ENCODE data around the gene RTN4RL2. TPM values are rescaled to one million over a fixed set of nuclear protein-coding genes. Genes with fewer than 3 reads are reported as not detected.

The RTN4RL2 gene
- total RNA-seq, 1 donor from 2014 or later: 2.0 TPM

DNA sequence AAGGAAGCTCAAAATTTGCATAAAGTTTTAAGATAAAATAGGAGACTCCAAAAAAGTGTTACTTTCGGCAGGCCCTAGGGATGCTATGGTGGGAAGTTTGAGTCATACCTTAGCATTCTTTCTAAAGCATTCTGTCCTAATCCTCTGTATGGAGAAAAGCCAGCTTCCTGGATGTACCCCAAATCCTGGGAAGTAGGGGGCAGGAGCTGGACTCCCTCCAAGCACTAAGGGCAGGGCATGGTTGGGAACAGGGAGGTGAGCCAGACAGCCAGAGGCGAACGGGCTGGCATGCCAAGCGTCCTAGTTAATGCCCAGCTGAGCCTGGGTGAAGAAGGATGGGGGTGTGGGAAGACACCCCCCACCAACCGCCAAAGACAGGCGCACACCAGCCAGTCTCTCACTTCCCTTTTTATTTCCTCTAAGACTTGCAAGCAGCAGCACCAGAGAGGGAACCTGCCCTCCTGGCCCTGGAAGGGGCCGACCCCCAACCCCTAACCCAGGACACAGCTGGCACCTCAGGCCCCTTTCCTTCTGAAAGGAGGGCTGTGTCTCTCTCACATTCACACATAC lies 23.9 kb downstream of the RTN4RL2 start:
- DNase-seq (ENCODE audit: extremely low spot score in 2 of 2): no peak

DNA sequence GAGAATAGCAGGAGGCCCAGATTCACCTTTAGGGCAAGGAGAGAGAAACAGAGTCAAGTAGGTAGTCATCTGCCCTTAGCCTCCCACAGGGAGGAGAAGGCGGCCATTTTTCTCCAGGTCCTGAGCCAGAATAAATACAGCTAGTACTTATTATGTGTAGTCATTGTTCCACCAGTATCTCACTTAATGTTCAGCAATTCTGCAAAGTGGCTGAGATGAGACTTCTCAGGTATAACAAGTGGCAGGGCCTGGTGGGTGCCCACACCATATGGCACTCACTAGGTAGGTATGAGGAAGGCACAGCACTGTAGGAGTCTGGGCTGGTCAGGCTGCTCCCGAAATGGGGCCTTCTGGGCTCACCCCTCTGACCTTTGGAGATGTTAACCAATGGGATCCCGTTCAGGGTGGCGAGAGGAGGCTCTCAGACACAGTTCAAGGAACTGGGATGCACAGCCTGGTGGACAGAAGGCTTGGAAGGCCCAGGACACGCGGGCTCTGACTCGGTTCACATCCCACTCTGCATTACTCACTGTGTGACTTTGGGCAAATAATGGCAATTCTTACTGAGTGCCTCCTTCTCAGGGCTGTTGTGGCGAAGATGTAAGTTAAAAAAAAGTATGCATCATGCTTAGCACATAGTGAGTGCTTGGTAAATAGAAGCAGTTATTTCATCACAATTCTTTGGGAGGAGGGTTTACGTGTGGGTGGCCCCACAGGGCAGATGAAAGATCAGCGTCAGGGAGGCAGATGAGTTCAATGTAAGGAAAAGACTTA lies 25.1 kb downstream of the RTN4RL2 start:
- no peak overlapping the region for H3K27ac ChIP-seq
- no peaks in the 10 kb centered on the region for H3K27me3 ChIP-seq
- no peak overlapping the region for H3K4me3 ChIP-seq
- no peaks in the 10 kb centered on the region for H3K9me3 ChIP-seq
- H3K4me1 ChIP-seq: peaks cover 16% of the 10 kb centered on the region
- DNase-seq (ENCODE audit: extremely low spot score in 2 of 2): no peak
- H3K36me3 ChIP-seq: peaks cover 0 to 22% of the 10 kb centered on the region in 2 donors
- intact Hi-C loops (cut with DNase I): no loop called here
- TF ChIP-seq, protein P1, sequence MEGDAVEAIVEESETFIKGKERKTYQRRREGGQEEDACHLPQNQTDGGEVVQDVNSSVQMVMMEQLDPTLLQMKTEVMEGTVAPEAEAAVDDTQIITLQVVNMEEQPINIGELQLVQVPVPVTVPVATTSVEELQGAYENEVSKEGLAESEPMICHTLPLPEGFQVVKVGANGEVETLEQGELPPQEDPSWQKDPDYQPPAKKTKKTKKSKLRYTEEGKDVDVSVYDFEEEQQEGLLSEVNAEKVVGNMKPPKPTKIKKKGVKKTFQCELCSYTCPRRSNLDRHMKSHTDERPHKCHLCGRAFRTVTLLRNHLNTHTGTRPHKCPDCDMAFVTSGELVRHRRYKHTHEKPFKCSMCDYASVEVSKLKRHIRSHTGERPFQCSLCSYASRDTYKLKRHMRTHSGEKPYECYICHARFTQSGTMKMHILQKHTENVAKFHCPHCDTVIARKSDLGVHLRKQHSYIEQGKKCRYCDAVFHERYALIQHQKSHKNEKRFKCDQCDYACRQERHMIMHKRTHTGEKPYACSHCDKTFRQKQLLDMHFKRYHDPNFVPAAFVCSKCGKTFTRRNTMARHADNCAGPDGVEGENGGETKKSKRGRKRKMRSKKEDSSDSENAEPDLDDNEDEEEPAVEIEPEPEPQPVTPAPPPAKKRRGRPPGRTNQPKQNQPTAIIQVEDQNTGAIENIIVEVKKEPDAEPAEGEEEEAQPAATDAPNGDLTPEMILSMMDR (IDR thresholded peaks at IDR 0.05): no peak
- TF ChIP-seq POLR2AphosphoS5 (IDR thresholded peaks at IDR 0.05; ENCODE audit: insufficient read depth in 1 of 2, low read depth in 1 of 2) (no peak), POLR2A (IDR thresholded peaks at IDR 0.05) (no peak)

More for the DNA sequence above, 23.9 kb downstream of the RTN4RL2 start:
- H3K36me3 ChIP-seq: peaks cover 0 to 22% of the 10 kb centered on the region in 2 donors
- H3K4me3 ChIP-seq: no peak overlapping the region
- no peak overlapping the region for H3K27ac ChIP-seq
- TF ChIP-seq POLR2AphosphoS5 (IDR thresholded peaks at IDR 0.05; ENCODE audit: insufficient read depth in 1 of 2, low read depth in 1 of 2): no peak
- no peak for TF ChIP-seq POLR2A (IDR thresholded peaks at IDR 0.05)
- TF ChIP-seq, protein P1 (IDR thresholded peaks at IDR 0.05): no peak
- no peaks in the 10 kb centered on the region for H3K9me3 ChIP-seq
- H3K4me1 ChIP-seq: peaks cover 16% of the 10 kb centered on the region
- intact Hi-C loops (cut with DNase I): no loop called here
- H3K27me3 ChIP-seq: no peaks in the 10 kb centered on the region

DNA sequence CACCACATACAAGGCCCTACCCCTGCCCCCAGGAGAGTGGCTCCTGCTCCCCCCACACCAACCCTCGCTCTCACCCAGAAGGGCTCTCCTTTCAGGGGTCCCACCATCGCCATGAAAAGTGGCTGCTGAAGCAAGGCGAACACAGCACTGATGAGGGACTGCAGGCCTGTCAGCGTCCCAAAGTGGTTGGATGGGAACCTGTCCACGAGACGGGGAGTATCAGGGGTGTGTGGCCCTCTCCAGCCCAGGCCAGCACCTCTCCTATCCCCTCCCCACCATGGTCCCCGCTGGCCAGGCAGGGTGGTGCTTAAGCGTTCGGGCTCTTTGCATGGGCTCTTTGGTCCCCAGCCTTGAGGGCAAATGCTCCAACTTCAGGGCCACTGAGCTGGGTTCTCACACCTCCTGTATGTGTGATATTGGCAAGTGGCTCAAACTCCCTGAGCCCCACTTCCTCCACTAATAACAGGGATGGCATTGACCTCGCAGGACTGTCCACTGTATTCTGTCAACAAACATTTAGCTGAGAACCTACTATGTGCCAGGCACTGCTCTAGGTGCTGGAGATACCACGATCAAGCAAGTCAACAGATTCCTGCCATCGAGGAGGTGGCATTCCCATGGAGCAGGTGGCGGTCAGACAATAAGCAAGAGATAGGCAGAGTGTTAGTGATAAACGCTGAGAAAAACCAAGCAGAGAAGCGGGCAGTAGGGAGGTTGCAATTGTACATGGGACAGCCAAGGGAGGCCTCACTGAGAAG lies 26.9 kb downstream of the RTN4RL2 start:
- H3K4me1 ChIP-seq: peaks cover 15% of the 10 kb centered on the region
- H3K4me3 ChIP-seq: no peak overlapping the region
- no peak overlapping the region for H3K27ac ChIP-seq
- H3K27me3 ChIP-seq: no peaks in the 10 kb centered on the region
- H3K9me3 ChIP-seq: no peaks in the 10 kb centered on the region
- H3K36me3 ChIP-seq: peaks cover 0 to 22% of the 10 kb centered on the region in 2 donors
- DNase-seq (ENCODE audit: extremely low spot score in 2 of 2): no peak
- TF ChIP-seq, protein P1 (IDR thresholded peaks at IDR 0.05): no peak
- no peak for TF ChIP-seq POLR2A (IDR thresholded peaks at IDR 0.05)
- TF ChIP-seq POLR2AphosphoS5 (IDR thresholded peaks at IDR 0.05; ENCODE audit: insufficient read depth in 1 of 2, low read depth in 1 of 2): no peak
- intact Hi-C loops (cut with DNase I): no loop called here

DNA sequence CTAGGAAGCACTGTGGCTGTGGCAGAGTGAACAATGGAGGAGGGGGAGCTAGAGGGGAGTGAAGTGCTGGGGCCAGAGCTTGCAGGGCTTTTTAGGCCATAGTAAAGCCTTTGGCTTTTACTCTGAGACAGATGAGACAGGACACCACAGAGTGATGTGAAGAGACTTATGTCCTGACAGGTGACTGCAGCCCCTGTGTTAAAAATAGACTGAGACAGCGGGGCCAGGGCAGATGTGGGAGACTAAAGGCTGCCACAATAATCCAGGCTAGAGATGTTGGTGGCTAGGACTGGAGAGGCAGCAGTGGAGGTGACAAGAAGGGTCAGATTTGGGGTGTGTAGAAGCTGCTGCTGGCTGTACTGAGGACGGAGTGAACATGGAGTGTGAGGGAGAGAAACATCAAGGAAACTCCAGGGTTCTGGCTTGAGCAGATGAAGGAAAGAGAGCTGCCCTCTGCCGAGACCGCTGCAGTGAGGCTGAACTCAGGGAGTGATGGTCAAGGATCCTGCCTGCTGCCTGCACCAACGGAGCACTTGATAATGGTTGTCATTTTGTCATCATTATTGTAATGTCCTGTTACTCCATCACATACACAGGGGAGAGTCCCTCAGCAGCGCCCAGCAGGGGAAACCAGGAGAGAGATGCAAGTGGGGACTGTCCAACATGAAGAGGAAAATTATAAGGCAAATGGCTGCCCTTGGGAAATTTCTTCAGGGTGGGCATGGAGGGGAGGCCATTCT lies 27.8 kb downstream of the RTN4RL2 start:
- DNase-seq (ENCODE audit: extremely low spot score in 2 of 2): no peak
- intact Hi-C loops (cut with DNase I): no loop called here
- no peak overlapping the region for H3K27ac ChIP-seq
- no peaks in the 10 kb centered on the region for H3K27me3 ChIP-seq
- H3K4me3 ChIP-seq: no peak overlapping the region
- H3K36me3 ChIP-seq: peaks cover 0 to 22% of the 10 kb centered on the region in 2 donors
- TF ChIP-seq, protein P1 (IDR thresholded peaks at IDR 0.05): no peak
- TF ChIP-seq POLR2AphosphoS5 (IDR thresholded peaks at IDR 0.05; ENCODE audit: insufficient read depth in 1 of 2, low read depth in 1 of 2): no peak
- no peak for TF ChIP-seq POLR2A (IDR thresholded peaks at IDR 0.05)
- no peaks in the 10 kb centered on the region for H3K9me3 ChIP-seq
- H3K4me1 ChIP-seq: peaks cover 6% of the 10 kb centered on the region
